Measurements from ENCODE around the gene ABCC1.

- no peak for TF ChIP-seq CTCF (IDR thresholded peaks at IDR 0.05)
- no peak for TF ChIP-seq CBFB (CRISPR knock-in tag; IDR thresholded peaks at IDR 0.05; ENCODE audit: low read depth)
Measured at GRCh38 chr16:16007743-16008111, 58.3 kb downstream of the ABCC1 start.

Measured in WTC11 (cell line).